Effector memory CD4-positive, alpha-beta T cell (primary cell): ENCODE data around the gene LCNL1.
"Not testable (repeated sequence)": the region's sequence is repeated elsewhere in the genome, so short reads cannot be mapped to it uniquely, and the experiment has no call there.

Experiments used
- DNase-seq, 3 donors: peaks; one replicate each; pipeline ENCODE4 v3.0.0-alpha.2; 2020
- H3K27ac ChIP-seq: 2 replicates; pipeline ENCODE4 v1.7.0; 2013; ENCODE audit warnings: mild to moderate bottlenecking, low read length, moderate library complexity; ENCODE audit not compliant: insufficient read depth, poor library complexity, severe bottlenecking
- H3K27me3 ChIP-seq: replicated peaks from 2 replicates; pipeline ENCODE4 v1.7.0; 2013; ENCODE audit warnings: mild to moderate bottlenecking, low read length; ENCODE audit not compliant: insufficient read depth, control insufficient read depth, poor library complexity, severe bottlenecking
- H3K36me3 ChIP-seq: 2 replicates; pipeline ENCODE4 v1.7.0; 2013; ENCODE audit warnings: mild to moderate bottlenecking, low read length, moderate library complexity; ENCODE audit not compliant: control insufficient read depth, insufficient read depth
- H3K4me1 ChIP-seq: 2 replicates; pipeline ENCODE4 v1.7.0; 2013; ENCODE audit warnings: low read length, mild to moderate bottlenecking; ENCODE audit not compliant: control insufficient read depth, insufficient read depth, poor library complexity, severe bottlenecking
- H3K4me3 ChIP-seq: 2 replicates; pipeline ENCODE4 v1.7.0; 2013; ENCODE audit warnings: low read length, low read depth, mild to moderate bottlenecking; ENCODE audit not compliant: insufficient read depth, poor library complexity, severe bottlenecking
- H3K9me3 ChIP-seq: 2 replicates; pipeline ENCODE4 v1.7.0; 2013; ENCODE audit warnings: mild to moderate bottlenecking, low read length, moderate library complexity; ENCODE audit not compliant: control insufficient read depth

Gene LCNL1

GRCh38 chr9:137001857-137002645 lies 19.3 kb downstream of the LCNL1 start:
- Histone ChIP-seq H3K27ac (no peak overlapping the region), H3K9me3 (no peaks in the 10 kb centered on the region), H3K27me3 (no peaks in the 10 kb centered on the region), H3K4me1 (peaks cover 23% of the 10 kb centered on the region), H3K36me3 (no peaks in the 10 kb centered on the region), H3K4me3 (no peak overlapping the region)
- no peak for DNase-seq

- H3K27me3 ChIP-seq: no peaks in the 10 kb centered on the region
- DNase-seq: no peak
- H3K27ac ChIP-seq: no peak overlapping the region
- H3K9me3 ChIP-seq: no peaks in the 10 kb centered on the region
- peaks cover 17% of the 10 kb centered on the region for H3K4me1 ChIP-seq
- H3K36me3 ChIP-seq: no peaks in the 10 kb centered on the region
- no peak overlapping the region for H3K4me3 ChIP-seq
Observed at GRCh38 chr9:137002646-137003041, 19.9 kb downstream of the LCNL1 start.

- not testable (repeated sequence) for H3K36me3 ChIP-seq, H3K27me3 ChIP-seq, H3K27ac ChIP-seq, H3K9me3 ChIP-seq, DNase-seq, H3K4me3 ChIP-seq
- peaks cover 10% of the 10 kb centered on the region for H3K4me1 ChIP-seq
Observed at GRCh38 chr9:137004285-137004684, 21.5 kb downstream of the LCNL1 start.

- no peak for DNase-seq
- peaks cover 15% of the 10 kb centered on the region for H3K36me3 ChIP-seq
- no peak overlapping the region for H3K27ac ChIP-seq
- H3K4me1 ChIP-seq: no peaks in the 10 kb centered on the region
- H3K27me3 ChIP-seq: no peaks in the 10 kb centered on the region
- no peaks in the 10 kb centered on the region for H3K9me3 ChIP-seq
- no peak overlapping the region for H3K4me3 ChIP-seq
Observed at GRCh38 chr9:137006116-137007003, 23.6 kb downstream of the LCNL1 start.

GRCh38 chr9:137007108-137007815 lies 24.5 kb downstream of the LCNL1 start:
- Histone ChIP-seq H3K4me3 (no peak overlapping the region), H3K27me3 (no peaks in the 10 kb centered on the region), H3K27ac (no peak overlapping the region), H3K36me3 (peaks cover 21% of the 10 kb centered on the region), H3K9me3 (no peaks in the 10 kb centered on the region), H3K4me1 (no peaks in the 10 kb centered on the region)
- no peak for DNase-seq

GRCh38 chr9:137007816-137008270 lies 25.1 kb downstream of the LCNL1 start:
- Histone ChIP-seq H3K9me3 (no peaks in the 10 kb centered on the region), H3K36me3 (peaks cover 27% of the 10 kb centered on the region), H3K4me3 (no peak overlapping the region), H3K27me3 (no peaks in the 10 kb centered on the region), H3K27ac (no peak overlapping the region), H3K4me1 (no peaks in the 10 kb centered on the region)
- DNase-seq: no peak

- no peak overlapping the region for H3K4me3 ChIP-seq
- H3K4me1 ChIP-seq: no peaks in the 10 kb centered on the region
- peaks cover 29% of the 10 kb centered on the region for H3K36me3 ChIP-seq
- no peaks in the 10 kb centered on the region for H3K27me3 ChIP-seq
- H3K9me3 ChIP-seq: no peaks in the 10 kb centered on the region
- DNase-seq: no peak
- no peak overlapping the region for H3K27ac ChIP-seq
Observed at GRCh38 chr9:137008312-137008711, 25.5 kb downstream of the LCNL1 start.

GRCh38 chr9:137009217-137009616 lies 26.4 kb downstream of the LCNL1 start:
- Histone ChIP-seq H3K4me1 (no peaks in the 10 kb centered on the region), H3K36me3 (peaks cover 38% of the 10 kb centered on the region), H3K27ac (no peak overlapping the region), H3K4me3 (no peak overlapping the region), H3K9me3 (no peaks in the 10 kb centered on the region), H3K27me3 (no peaks in the 10 kb centered on the region)
- no peak for DNase-seq

GRCh38 chr9:137009938-137010732 lies 27.3 kb downstream of the LCNL1 start:
- DNase-seq: no peak
- peaks cover 48% of the 10 kb centered on the region for H3K36me3 ChIP-seq
- H3K27ac ChIP-seq: no peak overlapping the region
- H3K27me3 ChIP-seq: no peaks in the 10 kb centered on the region
- H3K9me3 ChIP-seq: no peaks in the 10 kb centered on the region
- H3K4me1 ChIP-seq: no peaks in the 10 kb centered on the region
- no peak overlapping the region for H3K4me3 ChIP-seq
